Mesenchymal stem cell (in vitro differentiated cells and primary cell): ENCODE data around the gene STRN3.
A peak's percentile ranks its signal among the peaks of the same experiment; 100 is the strongest.

Source experiments
- DNase-seq: peaks from one replicate; pipeline ENCODE4 v3.0.0-alpha.2; 2013
- H2AFZ ChIP-seq: one replicate; pipeline ENCODE4 v1.6.1; 2013; ENCODE audit warnings: low read depth, mild to moderate bottlenecking, control low read depth, inconsistent platforms, low read length, moderate library complexity
- H2AK5ac ChIP-seq: 2 replicates; pipeline ENCODE4 v1.6.1; 2013; ENCODE audit warnings: low read length, moderate library complexity, mild to moderate bottlenecking, inconsistent platforms; ENCODE audit not compliant: severe bottlenecking
- H2BK120ac ChIP-seq: one replicate; pipeline ENCODE4 v1.6.1; 2013; ENCODE audit warnings: low read depth, mild to moderate bottlenecking, inconsistent platforms, low read length, moderate library complexity
- H2BK12ac ChIP-seq, 2 experiments: one replicate each; pipeline ENCODE4 v1.6.1; 2013; ENCODE audit warnings: inconsistent platforms in 2 of 2, low read length in 2 of 2, mild to moderate bottlenecking in 2 of 2, moderate library complexity in 2 of 2, control low read depth in 1 of 2
- H2BK15ac ChIP-seq: one replicate; pipeline ENCODE4 v1.6.1; 2013; ENCODE audit warnings: mild to moderate bottlenecking, low read depth, inconsistent platforms; ENCODE audit not compliant: poor library complexity, severe bottlenecking
- H2BK5ac ChIP-seq: 2 replicates; pipeline ENCODE4 v1.6.1; 2013; ENCODE audit warnings: low read depth, mild to moderate bottlenecking, low read length, control low read depth, inconsistent platforms; ENCODE audit not compliant: poor library complexity, severe bottlenecking
- H3K14ac ChIP-seq, 2 experiments: one replicate each; pipeline ENCODE4 v1.6.1; 2013; ENCODE audit warnings: inconsistent platforms in 2 of 2, low read length in 2 of 2, control low read depth in 1 of 2, mild to moderate bottlenecking in 1 of 2, moderate library complexity in 1 of 2
- H3K18ac ChIP-seq, 2 experiments: one replicate each; pipeline ENCODE4 v1.6.1; 2013; ENCODE audit warnings: inconsistent platforms in 2 of 2, low read length in 2 of 2, control low read depth in 1 of 2, low read depth in 1 of 2, mild to moderate bottlenecking in 1 of 2
- H3K23ac ChIP-seq, 2 experiments: one replicate each; pipeline ENCODE4 v1.6.1; 2013; ENCODE audit warnings: inconsistent platforms in 2 of 2, low read length in 2 of 2, mild to moderate bottlenecking in 2 of 2, moderate library complexity in 2 of 2, control low read depth in 1 of 2
- H3K27ac ChIP-seq: 2 replicates; pipeline ENCODE4 v1.5.1; 2013; ENCODE audit warnings: mild to moderate bottlenecking, moderate library complexity, low read length, control low read depth, inconsistent platforms; ENCODE audit not compliant: poor library complexity, severe bottlenecking
- H3K27me3 ChIP-seq, 2 experiments: 2 replicates each; pipeline versions ENCODE4 v1.6.1 to v1.7.0; 2013; ENCODE audit warnings: low read length in 2 of 2, mild to moderate bottlenecking in 2 of 2, moderate library complexity in 2 of 2, control low read depth in 1 of 2, inconsistent platforms in 1 of 2; ENCODE audit not compliant: control insufficient read depth in 1 of 2, insufficient read depth in 1 of 2
- H3K36me3 ChIP-seq, 2 experiments: 2 replicates each; pipeline versions ENCODE4 v1.6.1 to v1.7.0; 2013; ENCODE audit warnings: low read length in 2 of 2, control low read depth in 1 of 2, inconsistent platforms in 1 of 2, low read depth in 1 of 2, mild to moderate bottlenecking in 1 of 2; ENCODE audit not compliant: insufficient read depth in 2 of 2, control insufficient read depth in 1 of 2
- H3K4ac ChIP-seq, 2 experiments: one replicate each; pipeline ENCODE4 v1.6.1; 2013; ENCODE audit warnings: inconsistent platforms in 2 of 2, low read length in 2 of 2, mild to moderate bottlenecking in 2 of 2, moderate library complexity in 2 of 2, control low read depth in 1 of 2, low read depth in 1 of 2
- H3K4me1 ChIP-seq: 2 replicates; pipeline ENCODE4 v1.6.1; 2013; ENCODE audit warnings: low read depth, low read length, control low read depth; ENCODE audit not compliant: control insufficient read depth, insufficient read depth
- H3K4me2 ChIP-seq: 2 replicates; pipeline ENCODE4 v1.6.1; 2013; ENCODE audit warnings: low read length, mild to moderate bottlenecking, inconsistent platforms; ENCODE audit not compliant: poor library complexity, severe bottlenecking
- H3K4me3 ChIP-seq, 2 experiments: 2 replicates each; pipeline versions ENCODE4 v1.5.1 to v1.7.0; 2013; ENCODE audit warnings: low read length in 2 of 2, mild to moderate bottlenecking in 2 of 2, control low read depth in 1 of 2, low read depth in 1 of 2; ENCODE audit not compliant: insufficient read depth in 1 of 2
- H3K79me1 ChIP-seq: replicated peaks from 2 replicates; pipeline ENCODE4 v1.6.1; 2013; ENCODE audit warnings: mild to moderate bottlenecking, control low read depth, low read length, inconsistent platforms; ENCODE audit not compliant: poor library complexity, severe bottlenecking
- H3K9ac ChIP-seq: 2 replicates; pipeline ENCODE4 v1.7.0; 2013; ENCODE audit warnings: mild to moderate bottlenecking, low read length, moderate library complexity
- H3K9me3 ChIP-seq: 2 replicates; pipeline ENCODE4 v1.7.0; 2013; ENCODE audit warnings: mild to moderate bottlenecking, low read length; ENCODE audit not compliant: control insufficient read depth
- H4K8ac ChIP-seq: one replicate; pipeline ENCODE4 v1.6.1; 2013; ENCODE audit warnings: inconsistent platforms, mild to moderate bottlenecking, low read length, moderate library complexity
- H4K91ac ChIP-seq: one replicate; pipeline ENCODE4 v1.6.1; 2013; ENCODE audit warnings: mild to moderate bottlenecking, low read length, inconsistent platforms
- WGBS: methylation state at CpG from one replicate; pipeline ENCODE4 v1.1.7; 2013; ENCODE audit warnings: mixed read lengths; 5-methylcytosine and 5-hydroxymethylcytosine counted together

The STRN3 gene

GRCh38 chr14:30996892-30997659 lies 29.1 kb downstream of the STRN3 start:
- no peak overlapping the region for H2AK5ac ChIP-seq
- H3K79me1 ChIP-seq: no peaks in the 10 kb centered on the region
- H3K4me1 ChIP-seq: no peaks in the 10 kb centered on the region
- no peak for DNase-seq
- H3K27ac ChIP-seq: no peak overlapping the region
- H3K18ac ChIP-seq: no peak overlapping the region
- H3K4ac ChIP-seq: no peak overlapping the region
- no peak overlapping the region for H2AFZ ChIP-seq
- H2BK5ac ChIP-seq: no peak overlapping the region
- no peaks in the 10 kb centered on the region for H3K27me3 ChIP-seq
- H3K23ac ChIP-seq: no peak overlapping the region
- no peak overlapping the region for H4K91ac ChIP-seq
- no peak overlapping the region for H3K4me3 ChIP-seq
- H3K4me2 ChIP-seq: no peak overlapping the region
- H4K8ac ChIP-seq: no peak overlapping the region
- peaks cover 11% of the 10 kb centered on the region for H3K9me3 ChIP-seq
- WGBS: 64% methylated on average over 4 of the region's 4 CpGs
- H2BK12ac ChIP-seq: no peak overlapping the region
- no peak overlapping the region for H2BK15ac ChIP-seq
- H3K14ac ChIP-seq: no peak overlapping the region
- H3K9ac ChIP-seq: no peak overlapping the region
- H2BK120ac ChIP-seq: no peak overlapping the region
- H3K36me3 ChIP-seq: peaks cover 7 to 20% of the 10 kb centered on the region in 2 experiments

GRCh38 chr14:30995689-30996088 lies 30.5 kb downstream of the STRN3 start:
- peaks cover 7 to 14% of the 10 kb centered on the region in 2 experiments for H3K36me3 ChIP-seq
- H3K4me2 ChIP-seq: no peak overlapping the region
- no peaks in the 10 kb centered on the region for H3K79me1 ChIP-seq
- H2AK5ac ChIP-seq: no peak overlapping the region
- 87% methylated on average over 3 of the region's 3 CpGs for WGBS
- DNase-seq: no peak
- no peak overlapping the region for H2BK5ac ChIP-seq
- no peak overlapping the region for H2BK12ac ChIP-seq
- no peak overlapping the region for H3K23ac ChIP-seq
- no peak overlapping the region for H2BK120ac ChIP-seq
- H3K4me3 ChIP-seq: no peak overlapping the region
- peaks cover 11% of the 10 kb centered on the region for H3K9me3 ChIP-seq
- H2BK15ac ChIP-seq: no peak overlapping the region
- no peaks in the 10 kb centered on the region for H3K4me1 ChIP-seq
- H4K8ac ChIP-seq: no peak overlapping the region
- no peak overlapping the region for H3K4ac ChIP-seq
- no peak overlapping the region for H3K18ac ChIP-seq
- H3K27ac ChIP-seq: no peak overlapping the region
- H4K91ac ChIP-seq: no peak overlapping the region
- no peak overlapping the region for H3K14ac ChIP-seq
- H2AFZ ChIP-seq: no peak overlapping the region
- peak overlapping the region; percentile 73 for H3K9ac ChIP-seq
- H3K27me3 ChIP-seq: no peaks in the 10 kb centered on the region

- no peak overlapping the region for H4K8ac ChIP-seq
- peak; percentile 55 for DNase-seq
- no peak overlapping the region for H2BK12ac ChIP-seq
- no peak overlapping the region for H3K23ac ChIP-seq
- no peak overlapping the region for H2BK5ac ChIP-seq
- H2BK120ac ChIP-seq: no peak overlapping the region
- H3K27ac ChIP-seq: no peak overlapping the region
- peak overlapping the region in 1 of 2 experiments; percentile 16 for H3K4me3 ChIP-seq
- H3K4me2 ChIP-seq: no peak overlapping the region
- no peak overlapping the region for H3K14ac ChIP-seq
- H3K27me3 ChIP-seq: no peaks in the 10 kb centered on the region
- H3K36me3 ChIP-seq: peaks cover 7 to 14% of the 10 kb centered on the region in 2 experiments
- H4K91ac ChIP-seq: no peak overlapping the region
- no peak overlapping the region for H2AK5ac ChIP-seq
- H3K4me1 ChIP-seq: no peaks in the 10 kb centered on the region
- WGBS: 9% methylated on average over 4 of the region's 4 CpGs
- H3K4ac ChIP-seq: no peak overlapping the region
- peak overlapping the region; percentile 73 for H3K9ac ChIP-seq
- no peak overlapping the region for H2BK15ac ChIP-seq
- H3K9me3 ChIP-seq: peaks cover 11% of the 10 kb centered on the region
- no peaks in the 10 kb centered on the region for H3K79me1 ChIP-seq
- H3K18ac ChIP-seq: no peak overlapping the region
- no peak overlapping the region for H2AFZ ChIP-seq
Measured at GRCh38 chr14:30994681-30995620, 31.2 kb downstream of the STRN3 start.

GRCh38 chr14:30993071-30993470 lies 33.1 kb downstream of the STRN3 start:
- Histone ChIP-seq H3K27ac (no peak overlapping the region), H3K9me3 (peaks cover 4% of the 10 kb centered on the region), H3K14ac (no peak overlapping the region), H2BK12ac (no peak overlapping the region), H3K4me3 (no peak overlapping the region), H2AFZ (no peak overlapping the region), H3K79me1 (no peaks in the 10 kb centered on the region), H4K8ac (no peak overlapping the region), H2BK120ac (no peak overlapping the region), H4K91ac (no peak overlapping the region), H2AK5ac (no peak overlapping the region), H3K4me1 (peaks cover 1% of the 10 kb centered on the region), H3K9ac (no peak overlapping the region), H2BK5ac (no peak overlapping the region), H3K18ac (no peak overlapping the region), H2BK15ac (no peak overlapping the region), H3K23ac (no peak overlapping the region), H3K4ac (no peak overlapping the region), H3K27me3 (no peaks in the 10 kb centered on the region), H3K36me3 (peaks cover 0 to 7% of the 10 kb centered on the region in 2 experiments), H3K4me2 (no peak overlapping the region)
- DNase-seq: no peak
